HEK293 (cell line): ENCODE data around the gene CCDC8.

Experiments used
- YY1 ChIP-seq: fragments of 450-650 bp; formaldehyde crosslinking; IDR thresholded peaks from 2 replicates; pipeline ENCODE4 v1.5.1; 2018; ENCODE audit warnings: missing biosample characterization, missing genetic modification characterization
- ZNF426 ChIP-seq: fragments of 450-650 bp; formaldehyde crosslinking; IDR thresholded peaks from 2 replicates; pipeline ENCODE4 v1.5.1; 2017; ENCODE audit warnings: missing biosample characterization, missing genetic modification characterization, mild to moderate bottlenecking, inconsistent platforms, moderate library complexity
- ZNF558 ChIP-seq: fragments of 450-650 bp; formaldehyde crosslinking; IDR thresholded peaks from 2 replicates; pipeline ENCODE4 v1.5.1; 2016; ENCODE audit warnings: missing biosample characterization, missing genetic modification characterization
- ZNF621 ChIP-seq: fragments of 450-650 bp; formaldehyde crosslinking; IDR thresholded peaks from 2 replicates; pipeline ENCODE4 v1.5.1; 2017; ENCODE audit warnings: missing biosample characterization, missing genetic modification characterization
- ZNF664 ChIP-seq: fragments of 450-650 bp; formaldehyde crosslinking; IDR thresholded peaks from 2 replicates; pipeline ENCODE4 v1.5.1; 2016; ENCODE audit warnings: missing biosample characterization, missing genetic modification characterization
- ZNF707 ChIP-seq: fragments of 450-650 bp; formaldehyde crosslinking; IDR thresholded peaks from 2 replicates; pipeline ENCODE4 v1.5.1; 2016; ENCODE audit warnings: missing biosample characterization, missing genetic modification characterization
- ZSCAN18 ChIP-seq: fragments of 450-650 bp; formaldehyde crosslinking; IDR thresholded peaks from 2 replicates; pipeline ENCODE4 v1.5.1; 2016; ENCODE audit warnings: missing biosample characterization, missing genetic modification characterization
- TF ChIP-seq, protein P1 (sequence below): fragments of 450-650 bp; formaldehyde crosslinking; IDR thresholded peaks from 2 replicates; pipeline ENCODE4 v1.5.1; 2016; ENCODE audit warnings: missing biosample characterization, missing genetic modification characterization
- TF ChIP-seq, protein P2 (sequence below): fragments of 450-650 bp; formaldehyde crosslinking; IDR thresholded peaks from 2 replicates; pipeline ENCODE4 v1.5.1; 2016; ENCODE audit warnings: missing biosample characterization, missing genetic modification characterization

GRCh38 chr19:46410205-46411087 lies 2.9 kb downstream of the CCDC8 start:
- TF ChIP-seq, protein P1, sequence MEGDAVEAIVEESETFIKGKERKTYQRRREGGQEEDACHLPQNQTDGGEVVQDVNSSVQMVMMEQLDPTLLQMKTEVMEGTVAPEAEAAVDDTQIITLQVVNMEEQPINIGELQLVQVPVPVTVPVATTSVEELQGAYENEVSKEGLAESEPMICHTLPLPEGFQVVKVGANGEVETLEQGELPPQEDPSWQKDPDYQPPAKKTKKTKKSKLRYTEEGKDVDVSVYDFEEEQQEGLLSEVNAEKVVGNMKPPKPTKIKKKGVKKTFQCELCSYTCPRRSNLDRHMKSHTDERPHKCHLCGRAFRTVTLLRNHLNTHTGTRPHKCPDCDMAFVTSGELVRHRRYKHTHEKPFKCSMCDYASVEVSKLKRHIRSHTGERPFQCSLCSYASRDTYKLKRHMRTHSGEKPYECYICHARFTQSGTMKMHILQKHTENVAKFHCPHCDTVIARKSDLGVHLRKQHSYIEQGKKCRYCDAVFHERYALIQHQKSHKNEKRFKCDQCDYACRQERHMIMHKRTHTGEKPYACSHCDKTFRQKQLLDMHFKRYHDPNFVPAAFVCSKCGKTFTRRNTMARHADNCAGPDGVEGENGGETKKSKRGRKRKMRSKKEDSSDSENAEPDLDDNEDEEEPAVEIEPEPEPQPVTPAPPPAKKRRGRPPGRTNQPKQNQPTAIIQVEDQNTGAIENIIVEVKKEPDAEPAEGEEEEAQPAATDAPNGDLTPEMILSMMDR: no peak
- TF ChIP-seq ZNF621 (tag by site-specific recombination): no peak
- no peak for TF ChIP-seq YY1 (tag by site-specific recombination)
- no peak for TF ChIP-seq ZNF558 (tag by site-specific recombination)
- no peak for TF ChIP-seq ZSCAN18 (tag by site-specific recombination)
- no peak for TF ChIP-seq ZNF426
- TF ChIP-seq, protein P2, sequence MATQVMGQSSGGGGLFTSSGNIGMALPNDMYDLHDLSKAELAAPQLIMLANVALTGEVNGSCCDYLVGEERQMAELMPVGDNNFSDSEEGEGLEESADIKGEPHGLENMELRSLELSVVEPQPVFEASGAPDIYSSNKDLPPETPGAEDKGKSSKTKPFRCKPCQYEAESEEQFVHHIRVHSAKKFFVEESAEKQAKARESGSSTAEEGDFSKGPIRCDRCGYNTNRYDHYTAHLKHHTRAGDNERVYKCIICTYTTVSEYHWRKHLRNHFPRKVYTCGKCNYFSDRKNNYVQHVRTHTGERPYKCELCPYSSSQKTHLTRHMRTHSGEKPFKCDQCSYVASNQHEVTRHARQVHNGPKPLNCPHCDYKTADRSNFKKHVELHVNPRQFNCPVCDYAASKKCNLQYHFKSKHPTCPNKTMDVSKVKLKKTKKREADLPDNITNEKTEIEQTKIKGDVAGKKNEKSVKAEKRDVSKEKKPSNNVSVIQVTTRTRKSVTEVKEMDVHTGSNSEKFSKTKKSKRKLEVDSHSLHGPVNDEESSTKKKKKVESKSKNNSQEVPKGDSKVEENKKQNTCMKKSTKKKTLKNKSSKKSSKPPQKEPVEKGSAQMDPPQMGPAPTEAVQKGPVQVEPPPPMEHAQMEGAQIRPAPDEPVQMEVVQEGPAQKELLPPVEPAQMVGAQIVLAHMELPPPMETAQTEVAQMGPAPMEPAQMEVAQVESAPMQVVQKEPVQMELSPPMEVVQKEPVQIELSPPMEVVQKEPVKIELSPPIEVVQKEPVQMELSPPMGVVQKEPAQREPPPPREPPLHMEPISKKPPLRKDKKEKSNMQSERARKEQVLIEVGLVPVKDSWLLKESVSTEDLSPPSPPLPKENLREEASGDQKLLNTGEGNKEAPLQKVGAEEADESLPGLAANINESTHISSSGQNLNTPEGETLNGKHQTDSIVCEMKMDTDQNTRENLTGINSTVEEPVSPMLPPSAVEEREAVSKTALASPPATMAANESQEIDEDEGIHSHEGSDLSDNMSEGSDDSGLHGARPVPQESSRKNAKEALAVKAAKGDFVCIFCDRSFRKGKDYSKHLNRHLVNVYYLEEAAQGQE: no peak
- TF ChIP-seq ZNF707 (tag by site-specific recombination): no peak
- no peak for TF ChIP-seq ZNF664 (tag by site-specific recombination)
